ENCODE measurements around the gene PLEKHM3.
"Not testable (repeated sequence)": the region's sequence is repeated elsewhere in the genome, so short reads cannot be mapped to it uniquely, and the experiment has no call there.

Gene PLEKHM3

GRCh38 chr2:208037564-208038487 lies 12.5 kb upstream of the PLEKHM3 start:
- in situ Hi-C loops (cut with MboI; ENCODE audit: low sequenced_read_pairs): no loop called here

GRCh38 chr2:208036357-208036756 lies 11.0 kb upstream of the PLEKHM3 start:
- in situ Hi-C loops (cut with MboI; ENCODE audit: low sequenced_read_pairs): no loop called here

- in situ Hi-C loops (cut with MboI; ENCODE audit: low sequenced_read_pairs): no loop called here
Observed at GRCh38 chr2:208034503-208035140, 9.3 kb upstream of the PLEKHM3 start.

- in situ Hi-C loops (cut with MboI; ENCODE audit: low sequenced_read_pairs): no loop called here
Observed at GRCh38 chr2:208033701-208034502, 8.6 kb upstream of the PLEKHM3 start.

- in situ Hi-C loops (cut with MboI; ENCODE audit: low sequenced_read_pairs): no loop called here
Observed at GRCh38 chr2:208031608-208032019, 6.3 kb upstream of the PLEKHM3 start.

GRCh38 chr2:208025814-208026184 lies 472 bp upstream of the PLEKHM3 start:
- in situ Hi-C loops (cut with MboI; ENCODE audit: low sequenced_read_pairs): no loop called here

- in situ Hi-C loops (cut with MboI; ENCODE audit: low sequenced_read_pairs): no loop called here
Observed at GRCh38 chr2:208024091-208024490, 1.2 kb downstream of the PLEKHM3 start.

GRCh38 chr2:208020253-208020652 lies 5.1 kb downstream of the PLEKHM3 start:
- in situ Hi-C loops (cut with MboI; ENCODE audit: low sequenced_read_pairs): no loop called here

- in situ Hi-C loops (cut with MboI; ENCODE audit: low sequenced_read_pairs): not testable (repeated sequence)
Observed at GRCh38 chr2:208018124-208018712, 7.1 kb downstream of the PLEKHM3 start.

GRCh38 chr2:208017721-208018120 lies 7.6 kb downstream of the PLEKHM3 start:
- in situ Hi-C loops (cut with MboI; ENCODE audit: low sequenced_read_pairs): no loop called here

GRCh38 chr2:208015475-208015874 lies 9.9 kb downstream of the PLEKHM3 start:
- in situ Hi-C loops (cut with MboI; ENCODE audit: low sequenced_read_pairs): no loop called here

- in situ Hi-C loops (cut with MboI; ENCODE audit: low sequenced_read_pairs): no loop called here
Observed at GRCh38 chr2:208013285-208014178, 11.8 kb downstream of the PLEKHM3 start.

- in situ Hi-C loops (cut with MboI; ENCODE audit: low sequenced_read_pairs): no loop called here
Observed at GRCh38 chr2:208012449-208012848, 12.9 kb downstream of the PLEKHM3 start.

- in situ Hi-C loops (cut with MboI; ENCODE audit: low sequenced_read_pairs): no loop called here
Observed at GRCh38 chr2:208010506-208010905, 14.8 kb downstream of the PLEKHM3 start.

GRCh38 chr2:208006833-208007232 lies 18.5 kb downstream of the PLEKHM3 start:
- in situ Hi-C loops (cut with MboI; ENCODE audit: low sequenced_read_pairs): no loop called here

- in situ Hi-C loops (cut with MboI; ENCODE audit: low sequenced_read_pairs): no loop called here
Observed at GRCh38 chr2:208006337-208006736, 19.0 kb downstream of the PLEKHM3 start.

- in situ Hi-C loops (cut with MboI; ENCODE audit: low sequenced_read_pairs): no loop called here
Observed at GRCh38 chr2:208001924-208002323, 23.4 kb downstream of the PLEKHM3 start.

GRCh38 chr2:208000701-208001395 lies 24.5 kb downstream of the PLEKHM3 start:
- in situ Hi-C loops (cut with MboI; ENCODE audit: low sequenced_read_pairs): no loop called here

- in situ Hi-C loops (cut with MboI; ENCODE audit: low sequenced_read_pairs): no loop called here
Observed at GRCh38 chr2:207996848-207997247, 28.5 kb downstream of the PLEKHM3 start.
